HG02588 (cell line): ENCODE results near the gene MAFG.
"Not testable (repeated sequence)": the region's sequence is repeated elsewhere in the genome, so short reads cannot be mapped to it uniquely, and the experiment has no call there.

ENCODE experiments used
- ATAC-seq: cut with Tn5 transposase; IDR thresholded peaks from one replicate; pipeline ENCODE4 v1.9.1; 2021; ENCODE audit warnings: mild to moderate bottlenecking, moderate library complexity; ENCODE audit not compliant: unreplicated experiment

The MAFG gene

DNA sequence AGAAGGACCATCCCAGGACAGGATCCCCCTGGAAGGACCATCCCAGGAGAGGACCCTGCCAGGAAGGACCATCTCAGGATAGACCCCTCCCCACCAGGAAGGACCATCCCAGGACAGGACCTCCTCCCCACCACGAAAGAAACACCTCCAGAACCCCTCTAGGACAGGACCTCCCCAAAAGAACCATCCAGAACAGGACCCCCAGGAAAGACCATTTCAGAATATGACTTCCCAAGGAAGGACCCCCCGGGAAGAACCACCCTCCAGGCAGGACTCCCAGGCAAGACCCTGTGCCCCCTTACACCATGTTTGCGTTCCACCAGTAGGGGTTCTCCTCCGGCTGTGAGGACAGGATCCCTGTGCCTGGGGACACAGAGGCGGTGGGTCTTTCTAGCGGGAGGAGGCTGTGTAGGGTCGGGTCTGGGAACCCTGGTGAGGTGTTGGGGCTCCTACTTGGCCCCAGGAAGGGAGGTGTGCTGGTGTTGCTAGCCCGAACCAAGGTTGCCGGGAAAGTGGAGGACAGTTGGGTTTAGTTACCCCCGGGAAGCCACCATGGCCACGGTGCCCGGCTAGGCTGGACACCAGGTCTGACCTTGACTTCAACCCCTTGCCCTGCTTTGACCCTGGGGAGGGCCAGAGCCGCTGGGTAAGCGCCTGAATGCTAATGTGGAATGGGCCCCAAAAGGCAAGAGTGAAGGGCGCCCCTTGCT, 31.3 kb upstream of the MAFG start:
- ATAC-seq, result no peak

GRCh38 chr17:81957691-81958432, 30.3 kb upstream of the MAFG start:
- no peak for ATAC-seq

- no peak for ATAC-seq
Observed at GRCh38 chr17:81956607-81957589, 29.4 kb upstream of the MAFG start.

GRCh38 chr17:81955756-81956544, 28.4 kb upstream of the MAFG start:
- ATAC-seq, result no peak

DNA sequence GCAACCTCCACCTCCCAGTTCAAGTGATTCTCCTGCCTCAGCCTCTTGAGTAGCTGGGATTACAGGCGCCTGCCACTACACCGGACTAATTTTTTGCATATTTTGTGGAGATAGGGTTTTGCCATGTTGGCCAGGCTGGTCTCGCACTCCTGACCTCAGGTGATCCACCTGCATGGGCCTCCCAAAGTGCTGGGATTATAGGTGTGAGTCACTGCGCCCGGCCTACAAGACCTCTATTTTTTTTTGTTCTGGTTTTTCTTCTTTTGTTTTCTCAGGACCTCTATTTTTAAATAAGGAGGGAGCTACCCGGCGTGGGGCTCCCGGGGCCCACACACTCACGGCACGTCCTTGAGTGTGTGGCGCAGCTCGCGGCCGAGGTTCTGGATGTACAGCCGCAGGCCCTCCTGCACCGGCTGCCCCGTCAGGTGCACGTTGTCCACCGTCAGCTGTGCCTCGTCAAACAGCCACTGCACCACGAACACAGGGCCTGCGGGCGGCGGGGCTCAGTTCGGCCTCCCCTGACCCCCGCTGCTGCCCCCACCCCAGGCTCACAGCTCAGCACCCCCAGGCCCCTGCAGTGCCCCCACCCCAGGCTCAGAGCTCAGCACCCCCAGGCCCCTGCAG, 27.6 kb upstream of the MAFG start:
- no peak for ATAC-seq

- no peak for ATAC-seq
Observed at GRCh38 chr17:81954131-81955057, 26.9 kb upstream of the MAFG start.

DNA sequence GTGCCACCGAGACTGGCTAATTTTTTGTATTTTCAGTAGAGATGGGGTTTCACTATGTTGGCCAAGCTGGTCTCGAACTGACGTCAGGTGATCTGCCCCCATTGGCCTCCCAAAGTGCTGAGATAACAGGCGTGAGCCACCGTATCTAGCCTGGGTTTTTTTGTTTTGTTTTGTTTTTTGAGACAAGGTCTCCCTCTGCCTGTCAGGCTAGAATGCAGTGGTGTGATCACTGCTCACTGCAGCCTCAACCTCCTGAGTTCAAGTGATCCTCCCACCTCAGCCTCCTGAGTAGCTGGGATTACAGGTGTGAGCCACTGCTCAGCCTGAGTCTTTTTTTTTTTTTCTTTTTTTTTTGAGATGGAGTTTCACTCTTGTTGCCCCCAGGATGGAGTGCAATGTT, 25.9 kb upstream of the MAFG start:
- not testable (repeated sequence) for ATAC-seq

- no peak for ATAC-seq
Observed at GRCh38 chr17:81952792-81953228, 25.3 kb upstream of the MAFG start.

DNA sequence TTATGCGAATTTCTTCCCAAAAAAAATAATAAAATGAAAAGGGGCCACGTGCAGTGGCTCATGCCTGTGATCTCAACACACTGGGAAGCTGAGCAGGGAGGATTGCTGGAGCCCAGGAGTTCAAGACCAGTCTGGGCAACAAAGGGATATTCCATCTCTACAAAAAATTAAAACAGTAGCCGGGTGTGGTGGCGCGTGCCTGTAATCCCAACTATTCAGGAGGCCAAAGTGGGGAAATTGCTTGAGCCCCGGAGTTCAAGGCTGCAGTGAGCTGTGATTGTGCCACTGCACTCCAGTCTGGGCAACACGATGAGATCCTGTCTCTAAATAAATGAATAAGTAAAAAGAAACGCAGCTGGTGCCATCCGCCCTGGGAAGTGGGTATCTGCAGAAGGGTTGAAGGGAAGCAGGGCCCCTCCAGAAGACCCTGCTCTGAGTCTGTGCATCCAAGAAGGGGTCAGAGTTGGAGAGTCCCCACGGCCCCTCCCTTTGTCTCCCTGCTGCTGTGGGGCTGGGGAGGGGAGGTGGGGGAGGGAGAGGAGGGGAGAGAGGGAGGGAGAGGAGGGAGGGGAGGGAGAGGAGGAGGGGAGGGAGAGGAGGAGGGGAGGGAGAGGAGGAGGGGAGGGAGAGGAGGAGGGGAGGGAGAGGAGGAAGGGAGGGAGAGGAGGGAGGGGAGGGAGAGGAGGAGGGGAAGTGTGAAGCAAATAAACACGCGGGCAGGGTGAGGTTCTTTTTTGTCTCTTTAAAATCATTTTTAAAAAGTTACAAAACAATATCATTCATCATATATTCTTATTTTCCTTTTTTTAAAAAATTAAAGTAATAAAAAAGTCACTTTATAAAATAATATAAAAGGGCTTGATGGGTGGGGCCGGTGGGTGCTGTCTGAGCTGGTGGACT, 24.5 kb upstream of the MAFG start:
- no peak for ATAC-seq

DNA sequence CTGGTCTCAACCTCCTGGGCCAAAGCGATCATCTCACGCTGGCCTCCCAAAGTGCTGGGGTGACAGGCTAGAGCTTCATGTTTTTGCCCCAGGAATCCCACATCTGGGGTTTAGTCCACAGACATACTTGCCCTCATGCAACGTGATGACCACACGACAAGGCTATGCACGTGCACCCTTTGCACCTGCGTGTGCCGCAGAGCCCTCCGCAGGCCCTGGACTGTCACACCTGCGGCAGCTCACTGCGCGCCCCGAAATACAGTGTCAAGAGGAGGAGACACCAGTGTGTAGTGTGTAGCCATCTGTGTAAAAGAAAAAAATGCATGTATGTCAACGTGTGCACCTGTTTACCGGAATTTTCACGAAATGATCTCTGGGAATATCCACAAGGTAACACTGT, 23.0 kb upstream of the MAFG start:
- ATAC-seq, result no peak

- no peak for ATAC-seq
Observed at GRCh38 chr17:81948635-81949378, 21.3 kb upstream of the MAFG start.

- no peak for ATAC-seq
Observed at GRCh38 chr17:81947189-81947588, 19.7 kb upstream of the MAFG start, which contains the start of gene MYADML2. MYADML2 (minus strand) TSS chr17:81947233; CDS start chr17:81941741, 5,492 bp downstream.

GRCh38 chr17:81944858-81945257, 17.3 kb upstream of the MAFG start:
- ATAC-seq, result no peak

DNA sequence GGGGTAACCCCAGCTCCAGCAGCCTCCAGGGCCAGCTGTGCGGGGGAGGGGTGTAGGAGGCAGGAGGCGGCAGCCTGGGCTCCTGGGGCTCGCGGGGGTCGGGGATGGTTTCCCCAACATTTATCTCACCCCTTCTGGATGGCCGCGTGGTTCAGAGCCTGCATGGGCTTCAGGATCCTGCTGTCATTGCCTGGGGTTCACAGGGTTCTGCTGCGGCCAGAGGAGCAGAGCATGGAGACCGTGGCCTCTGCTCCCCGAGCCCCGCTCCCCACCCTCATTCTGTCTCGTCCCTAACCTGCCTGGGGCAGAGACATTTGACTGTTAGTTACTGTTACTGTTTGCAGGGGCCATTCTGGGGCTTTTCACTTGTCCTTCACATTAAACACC, 14.6 kb upstream of the MAFG start:
- ATAC-seq, result no peak

DNA sequence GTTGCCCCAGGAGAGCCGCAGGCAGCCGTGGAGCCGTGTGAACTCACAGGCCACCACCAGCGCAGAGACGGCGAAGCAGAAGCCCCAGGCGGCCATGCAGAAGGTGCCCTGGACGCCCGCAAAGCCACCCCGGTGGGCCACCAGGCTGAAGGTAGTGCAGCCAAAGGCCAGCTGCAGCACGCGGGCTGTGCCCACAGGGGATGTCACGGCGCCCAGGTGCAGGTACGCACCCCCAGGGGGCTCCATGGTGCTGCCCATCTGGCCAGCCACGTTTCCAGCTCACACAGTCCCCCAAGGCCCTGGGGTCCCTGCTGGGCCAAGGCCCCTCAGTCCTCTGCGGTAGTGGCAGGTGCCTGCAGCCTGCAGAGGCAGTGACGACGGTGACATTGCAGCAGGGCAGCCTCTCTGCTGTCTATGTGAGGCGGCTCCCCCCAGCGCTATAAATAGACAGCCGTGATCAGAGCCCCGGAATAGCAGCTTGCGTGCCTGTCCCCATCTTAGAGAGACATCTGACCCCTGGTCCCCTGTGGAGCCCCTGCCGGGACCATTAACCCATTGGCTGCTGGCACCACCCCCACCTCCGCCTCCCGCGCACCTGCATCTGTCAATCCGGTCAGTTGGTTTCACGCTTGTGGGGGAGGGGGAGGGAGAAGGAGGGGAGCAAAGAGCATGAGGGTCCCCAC, 14.1 kb upstream of the MAFG start:
- ATAC-seq, result no peak
